ENCODE data around the gene ATP6V1B1. TPM values are rescaled to one million over a fixed set of nuclear protein-coding genes. Genes with fewer than 3 reads are reported as not detected.
"Not testable (repeated sequence)": the region's sequence is repeated elsewhere in the genome, so short reads cannot be mapped to it uniquely, and the experiment has no call there.

ATP6V1B1 gene
- total and polyA plus RNA-seq, 2 donors (not counting 1 experiment from before 2014, with no cell fraction given), result 1.0 to 2.1 TPM

DNA sequence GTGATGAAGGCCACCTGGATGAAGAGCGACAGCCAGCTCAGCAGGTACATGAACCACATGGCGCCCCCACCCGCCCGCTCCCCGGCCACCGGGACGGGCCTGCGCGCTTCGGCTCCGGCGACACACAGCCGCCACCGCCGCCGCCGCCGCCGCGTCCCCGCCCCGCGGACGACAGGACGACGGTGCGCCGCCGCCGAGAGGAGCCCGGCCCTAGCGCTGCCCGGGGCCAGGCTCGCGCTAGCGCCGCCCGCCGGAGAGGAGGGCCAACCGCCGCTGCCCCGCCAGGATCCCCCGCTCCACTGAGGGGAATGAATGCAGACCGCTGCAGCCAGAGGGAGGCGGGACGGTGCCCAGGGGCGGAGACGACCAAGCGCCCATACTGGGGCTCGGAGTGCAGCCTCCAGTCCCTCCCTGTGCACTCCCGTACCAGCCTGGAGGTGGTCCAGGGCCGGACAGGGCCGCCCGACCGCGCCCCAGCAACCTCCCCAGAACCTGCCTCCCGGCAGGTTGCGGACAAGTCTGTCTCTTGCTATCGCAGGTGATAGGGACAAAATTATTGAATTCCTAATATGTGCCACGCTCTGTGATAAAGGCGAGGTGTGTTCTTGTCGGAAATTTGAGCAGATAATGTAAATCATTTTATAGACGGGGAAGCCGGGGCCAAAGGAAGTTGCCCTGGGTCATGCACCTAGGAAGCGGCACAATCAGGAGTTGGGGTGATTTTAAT, 59.2 kb downstream of the ATP6V1B1 start, which contains the start of gene TEX261:
TSS of gene TEX261 (minus strand) at position 175 of the 727 bp plus-strand sequence. CDS start at position 59, 116 bp downstream.
- Histone ChIP-seq H3K27me3 (ENCODE audit: control insufficient read depth, insufficient read depth, low read length) (no peaks in the 10 kb centered on the region), H2AFZ (ENCODE audit: low read length) (peak within 1 kb of the TSS; percentile 89), H3K4me3 (replicated peaks in 1 of 4; ENCODE audit: control extremely low read depth in 1 of 4, insufficient read depth in 1 of 4, low read depth in 3 of 4, low read length in 4 of 4) (peak within 1 kb of the TSS; percentile 61 to 93 (median 84)), H3K4me2 (ENCODE audit: extremely low read depth, insufficient read depth, low read length) (peak within 1 kb of the TSS; percentile 100), H3K27ac (ENCODE audit: insufficient read depth, low read length) (peak within 1 kb of the TSS; percentile 60), H3K9me3 (ENCODE audit: control insufficient read depth, insufficient read depth, low read depth, low read length) (no peaks in the 10 kb centered on the region), H3K4me1 (ENCODE audit: control insufficient read depth, extremely low read depth, insufficient read depth, low read length) (peaks cover 7% of the 10 kb centered on the region), H3K9ac (ENCODE audit: insufficient read depth, low read length) (peak within 1 kb of the TSS; percentile 80), H3K79me2 (ENCODE audit: control insufficient read depth, insufficient read depth, low read length) (peaks cover 20% of the 10 kb centered on the region), H3K36me3 (ENCODE audit: control insufficient read depth, insufficient read depth, low read length) (peaks cover 4% of the 10 kb centered on the region), H4K20me1 (ENCODE audit: control insufficient read depth, extremely low read depth, insufficient read depth, low read length) (no peaks in the 10 kb centered on the region)
- DNase-seq (ENCODE audit: low read depth in 2 of 2), result peak; percentile 78 to 83
- TF ChIP-seq EZH2 (IDR thresholded peaks at IDR 0.05; ENCODE audit: low read length, missing control alignments), result no peak
- TF ChIP-seq, protein P1, sequence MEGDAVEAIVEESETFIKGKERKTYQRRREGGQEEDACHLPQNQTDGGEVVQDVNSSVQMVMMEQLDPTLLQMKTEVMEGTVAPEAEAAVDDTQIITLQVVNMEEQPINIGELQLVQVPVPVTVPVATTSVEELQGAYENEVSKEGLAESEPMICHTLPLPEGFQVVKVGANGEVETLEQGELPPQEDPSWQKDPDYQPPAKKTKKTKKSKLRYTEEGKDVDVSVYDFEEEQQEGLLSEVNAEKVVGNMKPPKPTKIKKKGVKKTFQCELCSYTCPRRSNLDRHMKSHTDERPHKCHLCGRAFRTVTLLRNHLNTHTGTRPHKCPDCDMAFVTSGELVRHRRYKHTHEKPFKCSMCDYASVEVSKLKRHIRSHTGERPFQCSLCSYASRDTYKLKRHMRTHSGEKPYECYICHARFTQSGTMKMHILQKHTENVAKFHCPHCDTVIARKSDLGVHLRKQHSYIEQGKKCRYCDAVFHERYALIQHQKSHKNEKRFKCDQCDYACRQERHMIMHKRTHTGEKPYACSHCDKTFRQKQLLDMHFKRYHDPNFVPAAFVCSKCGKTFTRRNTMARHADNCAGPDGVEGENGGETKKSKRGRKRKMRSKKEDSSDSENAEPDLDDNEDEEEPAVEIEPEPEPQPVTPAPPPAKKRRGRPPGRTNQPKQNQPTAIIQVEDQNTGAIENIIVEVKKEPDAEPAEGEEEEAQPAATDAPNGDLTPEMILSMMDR (conservative IDR thresholded peaks at IDR 0.05 in 1 of 2, IDR thresholded peaks at IDR 0.05 in 1 of 2; ENCODE audit: low read depth in 1 of 2, low read length in 2 of 2), result peak; percentile 47

DNA sequence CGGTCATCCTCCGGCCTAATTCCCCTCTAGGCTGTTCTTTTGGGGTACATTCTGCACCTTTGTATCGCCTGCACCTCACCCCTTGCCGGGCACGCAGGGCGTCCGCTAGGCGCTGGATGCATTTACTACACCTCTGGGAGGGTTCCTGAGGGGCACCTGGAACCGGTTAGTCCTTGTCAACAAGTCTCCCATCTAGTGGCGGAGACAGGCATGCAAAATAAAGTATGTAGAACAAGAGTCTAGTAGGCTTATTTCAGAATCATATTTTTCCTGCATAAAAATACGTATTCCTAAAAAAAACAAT, 59.7 kb downstream of the ATP6V1B1 start:
- Histone ChIP-seq H3K79me2 (ENCODE audit: control insufficient read depth, insufficient read depth, low read length) (peaks cover 20% of the 10 kb centered on the region), H2AFZ (ENCODE audit: low read length) (peak overlapping the region; percentile 89), H3K9me3 (ENCODE audit: control insufficient read depth, insufficient read depth, low read depth, low read length) (no peaks in the 10 kb centered on the region), H3K4me2 (ENCODE audit: extremely low read depth, insufficient read depth, low read length) (peak overlapping the region; percentile 100), H3K9ac (ENCODE audit: insufficient read depth, low read length) (peak overlapping the region; percentile 30), H3K27ac (ENCODE audit: insufficient read depth, low read length) (no peak overlapping the region), H3K4me1 (ENCODE audit: control insufficient read depth, extremely low read depth, insufficient read depth, low read length) (peaks cover 7% of the 10 kb centered on the region), H4K20me1 (ENCODE audit: control insufficient read depth, extremely low read depth, insufficient read depth, low read length) (no peaks in the 10 kb centered on the region), H3K36me3 (ENCODE audit: control insufficient read depth, insufficient read depth, low read length) (peaks cover 4% of the 10 kb centered on the region), H3K27me3 (ENCODE audit: control insufficient read depth, insufficient read depth, low read length) (no peaks in the 10 kb centered on the region), H3K4me3 (replicated peaks in 1 of 4; ENCODE audit: control extremely low read depth in 1 of 4, insufficient read depth in 1 of 4, low read depth in 3 of 4, low read length in 4 of 4) (peak overlapping the region; percentile 61 to 89 (median 78))
- TF ChIP-seq, protein P1 (conservative IDR thresholded peaks at IDR 0.05 in 1 of 2, IDR thresholded peaks at IDR 0.05 in 1 of 2; ENCODE audit: low read depth in 1 of 2, low read length in 2 of 2), result peak in 1 of 2 donors; percentile 36
- no peak for TF ChIP-seq EZH2 (IDR thresholded peaks at IDR 0.05; ENCODE audit: low read length, missing control alignments)
- DNase-seq (ENCODE audit: low read depth in 2 of 2), result peak; percentile 27 to 31

DNA sequence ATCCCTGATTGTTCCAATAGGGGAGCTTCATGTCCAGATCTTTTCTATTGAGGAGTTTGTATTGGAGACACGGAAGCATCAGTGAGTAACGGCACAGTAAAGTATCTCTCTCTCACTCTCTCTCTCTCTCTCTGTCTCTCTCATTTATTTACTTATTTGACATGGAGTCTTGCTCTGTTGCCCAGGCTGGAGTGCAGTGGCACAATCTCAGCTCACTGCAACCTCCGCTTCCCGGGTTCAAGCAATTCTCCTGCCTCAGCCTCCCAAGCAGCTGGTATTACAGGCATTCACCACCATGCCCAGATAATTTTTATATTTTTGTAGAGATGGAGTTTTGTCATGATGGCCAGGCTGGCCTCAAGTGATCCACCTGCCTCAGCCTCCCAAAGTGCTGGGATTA, 63.2 kb downstream of the ATP6V1B1 start:
- not testable (repeated sequence) for H3K79me2 ChIP-seq (ENCODE audit: control insufficient read depth, insufficient read depth, low read length); H3K4me2 ChIP-seq (ENCODE audit: extremely low read depth, insufficient read depth, low read length); H3K4me1 ChIP-seq (ENCODE audit: control insufficient read depth, extremely low read depth, insufficient read depth, low read length); H3K9ac ChIP-seq (ENCODE audit: insufficient read depth, low read length); H3K4me3 ChIP-seq (replicated peaks in 1 of 4; ENCODE audit: control extremely low read depth in 1 of 4, insufficient read depth in 1 of 4, low read depth in 3 of 4, low read length in 4 of 4); H2AFZ ChIP-seq (ENCODE audit: low read length); H3K27ac ChIP-seq (ENCODE audit: insufficient read depth, low read length); H3K27me3 ChIP-seq (ENCODE audit: control insufficient read depth, insufficient read depth, low read length); H3K36me3 ChIP-seq (ENCODE audit: control insufficient read depth, insufficient read depth, low read length); H3K9me3 ChIP-seq (ENCODE audit: control insufficient read depth, insufficient read depth, low read depth, low read length); H4K20me1 ChIP-seq (ENCODE audit: control insufficient read depth, extremely low read depth, insufficient read depth, low read length); DNase-seq (ENCODE audit: low read depth in 2 of 2)

Data from fibroblast of lung (primary cell).